LoVo (cell line): Measurements from ENCODE around the gene GRAMD1A.

Experiments used
- DNase-seq: peaks from one replicate; pipeline ENCODE4 v3.0.0-alpha.2; 2016; ENCODE audit warnings: low spot score

GRAMD1A gene

GRCh38 chr19:35075202-35076025 lies 75.3 kb downstream of the GRAMD1A start:
- DNase-seq, result no peak

- DNase-seq, result no peak
Measured at GRCh38 chr19:35076026-35076370, 75.9 kb downstream of the GRAMD1A start.
